DMS 273 (cell line): ENCODE results near the gene FAM222A.

Source experiments
- DNase-seq: peaks from one replicate; lab custom pipeline; 2025; ENCODE audit not compliant: unreplicated experiment; lab: John Stamatoyannopoulos, UW

The FAM222A gene

GRCh38 chr12:109724321-109724892 is 10.8 kb downstream of the FAM222A start:
- no peak for DNase-seq

- no peak for DNase-seq
These were observed 11.9 kb downstream of the FAM222A start for GRCh38 chr12:109725321-109726105.

GRCh38 chr12:109726106-109726497 is 12.5 kb downstream of the FAM222A start:
- DNase-seq: no peak

- DNase-seq: no peak
These were observed 12.9 kb downstream of the FAM222A start for GRCh38 chr12:109726511-109727038.

- peak; percentile 51 for DNase-seq
These were observed 13.6 kb downstream of the FAM222A start for GRCh38 chr12:109727039-109727723.

GRCh38 chr12:109727746-109728726 is 14.4 kb downstream of the FAM222A start:
- DNase-seq: no peak

- no peak for DNase-seq
These were observed 15.3 kb downstream of the FAM222A start for GRCh38 chr12:109728921-109729320.

GRCh38 chr12:109729371-109729781 is 15.8 kb downstream of the FAM222A start:
- DNase-seq: peak; percentile 57

- DNase-seq: no peak
These were observed 16.2 kb downstream of the FAM222A start for GRCh38 chr12:109729801-109730200.

GRCh38 chr12:109730306-109731145 is 16.9 kb downstream of the FAM222A start:
- DNase-seq: no peak

- DNase-seq: no peak
These were observed 17.7 kb downstream of the FAM222A start for GRCh38 chr12:109731231-109731731.

- no peak for DNase-seq
These were observed 18.2 kb downstream of the FAM222A start for GRCh38 chr12:109731806-109732205.

- DNase-seq: no peak
These were observed 19.0 kb downstream of the FAM222A start for GRCh38 chr12:109732321-109733305.

GRCh38 chr12:109734219-109735000 is 20.8 kb downstream of the FAM222A start:
- DNase-seq: peak; percentile 79

GRCh38 chr12:109735051-109735521 is 21.5 kb downstream of the FAM222A start:
- DNase-seq: no peak

- no peak for DNase-seq
These were observed 22.4 kb downstream of the FAM222A start for GRCh38 chr12:109735825-109736551.
